Mesendoderm (in vitro differentiated cells): ENCODE data around the gene RBSN.

Experiments used
- DNase-seq: peaks from one replicate; pipeline ENCODE4 v3.0.0; 2013
- H2AK5ac ChIP-seq: 2 replicates; pipeline ENCODE4 v1.6.1; 2013; ENCODE audit warnings: low read length, inconsistent platforms
- H2BK120ac ChIP-seq: 2 replicates; pipeline ENCODE4 v1.6.1; 2013; ENCODE audit warnings: low read depth, mild to moderate bottlenecking, low read length, moderate library complexity, mixed read lengths
- H2BK15ac ChIP-seq: replicated peaks from 2 replicates; pipeline ENCODE4 v1.6.1; 2013; ENCODE audit warnings: low read depth, mild to moderate bottlenecking, moderate library complexity
- H2BK5ac ChIP-seq: 2 replicates; pipeline ENCODE4 v1.6.1; 2013; ENCODE audit warnings: low read length, inconsistent platforms
- H3K18ac ChIP-seq: 2 replicates; pipeline ENCODE4 v1.6.1; 2013; ENCODE audit warnings: mild to moderate bottlenecking, low read length, mixed read lengths
- H3K23ac ChIP-seq: one replicate; pipeline ENCODE4 v1.6.1; 2013; ENCODE audit warnings: low read length
- H3K27ac ChIP-seq: 2 replicates; pipeline ENCODE4 v1.5.1; 2013; ENCODE audit warnings: low read depth, mild to moderate bottlenecking, inconsistent platforms, low read length, moderate library complexity
- H3K27me3 ChIP-seq: 2 replicates; pipeline ENCODE4 v1.6.1; 2013; ENCODE audit warnings: low read length, control low read depth, mild to moderate bottlenecking, inconsistent platforms; ENCODE audit not compliant: insufficient read depth, poor library complexity
- H3K36me3 ChIP-seq: 2 replicates; pipeline ENCODE4 v1.6.1; 2013; ENCODE audit warnings: low read length, inconsistent platforms; ENCODE audit not compliant: control insufficient read depth, insufficient read depth
- H3K4ac ChIP-seq: one replicate; pipeline ENCODE4 v1.6.1; 2013; ENCODE audit warnings: low read depth, mild to moderate bottlenecking, low read length, moderate library complexity
- H3K4me1 ChIP-seq: 2 replicates; pipeline ENCODE4 v1.6.1; 2013; ENCODE audit warnings: low read depth, low read length, inconsistent platforms; ENCODE audit not compliant: control insufficient read depth
- H3K4me2 ChIP-seq: 2 replicates; pipeline ENCODE4 v1.6.1; 2013; ENCODE audit warnings: low read length
- H3K4me3 ChIP-seq: 2 replicates; pipeline ENCODE4 v1.5.1; 2013; ENCODE audit warnings: mild to moderate bottlenecking, low read length
- H3K56ac ChIP-seq: one replicate; pipeline ENCODE4 v1.6.1; 2013; ENCODE audit warnings: low read length
- H3K79me1 ChIP-seq: 2 replicates; pipeline ENCODE4 v1.6.1; 2013; ENCODE audit warnings: low read length, inconsistent platforms
- H3K79me2 ChIP-seq: 2 replicates; pipeline ENCODE4 v1.6.1; 2013; ENCODE audit warnings: mild to moderate bottlenecking, low read length; ENCODE audit not compliant: control insufficient read depth, insufficient read depth
- H3K9ac ChIP-seq: 2 replicates; pipeline ENCODE4 v1.6.1; 2013; ENCODE audit warnings: low read length, inconsistent platforms
- H4K5ac ChIP-seq: one replicate; pipeline ENCODE4 v1.6.1; 2013; ENCODE audit warnings: low read length
- H4K8ac ChIP-seq: one replicate; pipeline ENCODE4 v1.6.1; 2013; ENCODE audit warnings: low read depth, mild to moderate bottlenecking, control low read depth, low read length, moderate library complexity
- WGBS: extraction: QIAGEN DNeasy Blood & Tissue Kit; methylation state at CpG from one replicate; pipeline ENCODE4 v1.1.7; 2013; ENCODE audit warnings: low lambda C conversion rate, missing lambda C conversion rate; ENCODE audit not compliant: insufficient coverage; ENCODE audit errors: extremely low coverage; 5-methylcytosine and 5-hydroxymethylcytosine counted together

Gene RBSN

DNA sequence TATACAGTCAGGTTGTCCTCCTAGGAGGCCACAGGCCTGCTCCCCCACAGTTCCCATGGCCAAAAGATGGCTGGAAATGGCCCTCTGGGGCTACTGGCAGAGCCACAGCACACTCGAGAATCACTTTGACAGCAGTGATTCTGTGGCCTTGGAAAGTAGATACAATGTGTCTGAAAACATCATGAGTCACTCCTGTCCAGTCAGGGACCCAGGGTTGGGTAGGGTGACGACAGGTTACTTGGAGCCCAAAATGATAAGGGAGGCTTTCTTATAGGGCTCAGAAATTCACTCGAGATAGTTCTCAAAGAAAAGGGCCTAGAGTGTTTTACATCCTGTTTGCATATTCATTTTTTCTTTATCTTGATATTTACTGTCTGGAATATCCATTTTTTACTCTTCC lies 58.1 kb downstream of the RBSN start:
- Histone ChIP-seq H3K79me1 (no peaks in the 10 kb centered on the region), H4K5ac (no peak overlapping the region), H3K56ac (no peak overlapping the region), H3K4me2 (no peak overlapping the region), H2BK5ac (no peak overlapping the region), H4K8ac (no peak overlapping the region), H3K4me1 (no peaks in the 10 kb centered on the region), H2BK15ac (no peak overlapping the region), H3K4ac (no peak overlapping the region), H2AK5ac (no peak overlapping the region), H3K23ac (no peak overlapping the region), H3K79me2 (no peaks in the 10 kb centered on the region), H3K4me3 (no peak overlapping the region), H3K36me3 (peaks cover 29% of the 10 kb centered on the region), H3K27me3 (no peaks in the 10 kb centered on the region), H3K27ac (no peak overlapping the region), H2BK120ac (no peak overlapping the region), H3K9ac (no peak overlapping the region), H3K18ac (no peak overlapping the region)
- DNase-seq: no peak
- WGBS: no CpG with 5 or more reads among the region's 3 CpGs

DNA sequence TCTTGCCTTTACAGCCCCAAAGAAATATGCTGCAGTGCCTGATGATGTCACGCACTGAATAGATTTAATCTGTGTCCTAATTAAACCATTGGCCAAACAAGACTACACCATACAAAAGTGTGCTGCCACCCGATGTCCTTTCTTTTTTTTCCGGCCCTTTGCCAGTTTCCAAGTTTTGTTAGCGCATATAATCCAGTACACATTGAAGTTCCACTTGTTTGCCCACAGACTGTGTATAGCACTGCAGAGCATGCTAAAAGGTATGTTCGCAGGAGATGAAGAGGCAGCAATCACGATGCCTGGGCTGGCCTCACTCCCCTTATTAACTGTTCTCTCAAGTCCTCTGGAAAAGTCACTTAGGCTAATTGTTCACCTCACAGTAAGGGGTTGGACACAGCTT lies 60.6 kb downstream of the RBSN start:
- Histone ChIP-seq H2BK120ac (no peak overlapping the region), H3K27ac (no peak overlapping the region), H4K5ac (no peak overlapping the region), H3K23ac (no peak overlapping the region), H3K4me3 (no peak overlapping the region), H3K18ac (no peak overlapping the region), H3K9ac (no peak overlapping the region), H3K56ac (no peak overlapping the region), H3K4ac (no peak overlapping the region), H4K8ac (no peak overlapping the region), H2BK5ac (no peak overlapping the region), H2AK5ac (no peak overlapping the region), H3K4me1 (no peaks in the 10 kb centered on the region), H2BK15ac (no peak overlapping the region), H3K4me2 (no peak overlapping the region), H3K36me3 (peaks cover 23% of the 10 kb centered on the region), H3K27me3 (no peaks in the 10 kb centered on the region), H3K79me1 (no peaks in the 10 kb centered on the region), H3K79me2 (no peaks in the 10 kb centered on the region)
- DNase-seq: no peak
- no CpG with 5 or more reads among the region's 6 CpGs for WGBS

GRCh38 chr3:15033103-15033502 lies 65.8 kb downstream of the RBSN start:
- H2BK15ac ChIP-seq: no peak overlapping the region
- H2AK5ac ChIP-seq: no peak overlapping the region
- no peak overlapping the region for H2BK5ac ChIP-seq
- H3K56ac ChIP-seq: no peak overlapping the region
- no peaks in the 10 kb centered on the region for H3K79me2 ChIP-seq
- H2BK120ac ChIP-seq: no peak overlapping the region
- H3K4me2 ChIP-seq: no peak overlapping the region
- no peak overlapping the region for H3K4me3 ChIP-seq
- no CpG with 5 or more reads among the region's 3 CpGs for WGBS
- no peaks in the 10 kb centered on the region for H3K27me3 ChIP-seq
- no peak overlapping the region for H3K9ac ChIP-seq
- no peaks in the 10 kb centered on the region for H3K4me1 ChIP-seq
- H3K4ac ChIP-seq: no peak overlapping the region
- DNase-seq: no peak
- peaks cover 23% of the 10 kb centered on the region for H3K36me3 ChIP-seq
- H3K27ac ChIP-seq: no peak overlapping the region
- H4K5ac ChIP-seq: no peak overlapping the region
- H4K8ac ChIP-seq: no peak overlapping the region
- H3K18ac ChIP-seq: no peak overlapping the region
- H3K23ac ChIP-seq: no peak overlapping the region
- H3K79me1 ChIP-seq: no peaks in the 10 kb centered on the region

DNA sequence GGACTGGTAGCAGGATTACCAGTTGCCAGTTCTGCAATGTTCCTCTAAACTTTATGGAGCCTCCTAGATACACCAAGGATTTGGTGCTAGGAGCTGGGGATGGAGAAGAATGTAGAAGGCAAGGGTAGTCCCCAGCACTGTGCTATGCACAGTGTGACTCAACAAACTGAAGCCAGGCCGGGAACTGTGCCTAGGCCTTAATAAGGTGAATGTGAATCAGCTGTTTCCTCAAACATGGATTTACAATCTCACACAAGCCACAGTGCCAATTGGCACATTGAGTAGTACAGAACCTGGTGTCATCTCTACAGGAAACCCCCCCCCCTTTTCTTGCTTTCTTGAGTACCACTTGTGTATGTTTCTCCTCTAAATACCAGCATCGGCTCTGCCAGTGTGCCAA lies 66.3 kb downstream of the RBSN start:
- Histone ChIP-seq H3K18ac (no peak overlapping the region), H3K36me3 (peaks cover 22% of the 10 kb centered on the region), H3K79me1 (no peaks in the 10 kb centered on the region), H3K23ac (no peak overlapping the region), H2BK120ac (no peak overlapping the region), H3K79me2 (no peaks in the 10 kb centered on the region), H3K4me2 (no peak overlapping the region), H3K4me3 (no peak overlapping the region), H3K56ac (no peak overlapping the region), H3K27me3 (no peaks in the 10 kb centered on the region), H3K9ac (no peak overlapping the region), H2AK5ac (no peak overlapping the region), H2BK15ac (no peak overlapping the region), H4K8ac (no peak overlapping the region), H2BK5ac (no peak overlapping the region), H4K5ac (no peak overlapping the region), H3K4me1 (no peaks in the 10 kb centered on the region), H3K27ac (no peak overlapping the region), H3K4ac (no peak overlapping the region)
- no CpG with 5 or more reads among the region's 2 CpGs for WGBS
- no peak for DNase-seq

DNA sequence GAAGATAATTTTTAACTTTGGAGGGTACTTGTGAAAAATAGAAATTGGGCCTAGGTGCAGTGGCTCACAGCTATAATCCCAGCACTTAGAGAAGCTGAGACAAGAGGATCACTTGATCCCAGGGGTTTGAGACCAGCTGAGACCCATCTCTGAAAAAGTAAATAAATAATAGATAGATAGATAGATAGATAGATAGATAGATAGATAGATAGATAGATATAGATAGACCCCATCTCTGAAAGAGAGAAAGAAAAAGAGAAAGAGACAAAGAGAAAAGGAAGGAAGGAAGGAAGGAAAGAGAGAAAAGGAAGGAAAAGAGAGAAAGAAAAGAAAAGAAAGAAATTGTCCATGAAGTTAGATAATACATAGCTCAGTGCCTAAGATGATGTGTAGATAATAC lies 69.3 kb downstream of the RBSN start:
- Histone ChIP-seq H3K27me3 (no peaks in the 10 kb centered on the region), H4K5ac (no peak overlapping the region), H3K79me1 (no peaks in the 10 kb centered on the region), H3K79me2 (no peaks in the 10 kb centered on the region), H4K8ac (no peak overlapping the region), H2BK15ac (no peak overlapping the region), H3K9ac (no peak overlapping the region), H2BK5ac (no peak overlapping the region), H2BK120ac (no peak overlapping the region), H3K18ac (no peak overlapping the region), H3K23ac (no peak overlapping the region), H3K27ac (no peak overlapping the region), H3K36me3 (peaks cover 21% of the 10 kb centered on the region), H3K4me2 (no peak overlapping the region), H3K56ac (no peak overlapping the region), H3K4me1 (no peaks in the 10 kb centered on the region), H3K4me3 (no peak overlapping the region), H2AK5ac (no peak overlapping the region), H3K4ac (no peak overlapping the region)
- no peak for DNase-seq

DNA sequence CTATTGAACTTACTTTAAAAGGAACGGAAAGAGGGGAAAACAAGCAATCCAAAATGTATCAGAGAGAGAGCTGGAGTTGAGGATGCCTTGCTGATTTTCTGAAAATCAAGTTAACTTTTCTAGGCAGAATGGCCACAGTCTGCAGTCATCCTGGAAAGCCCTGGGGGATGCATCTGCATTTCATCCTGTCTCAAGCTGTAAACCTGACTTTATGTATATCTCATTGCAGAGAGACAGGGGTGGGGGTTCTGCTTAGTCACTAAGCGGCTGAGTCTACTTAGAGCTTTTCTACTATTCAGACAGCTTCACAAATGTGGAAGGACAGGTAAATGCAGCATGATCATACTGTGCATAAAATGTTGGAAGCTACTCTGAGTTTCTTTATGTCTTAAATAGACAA lies 75.2 kb downstream of the RBSN start:
- Histone ChIP-seq H4K8ac (no peak overlapping the region), H3K4me2 (no peak overlapping the region), H3K23ac (no peak overlapping the region), H3K4me1 (no peaks in the 10 kb centered on the region), H3K36me3 (peaks cover 18% of the 10 kb centered on the region), H3K27ac (no peak overlapping the region), H3K4me3 (no peak overlapping the region), H3K56ac (no peak overlapping the region), H3K18ac (no peak overlapping the region), H2BK5ac (no peak overlapping the region), H3K9ac (no peak overlapping the region), H2BK15ac (no peak overlapping the region), H3K4ac (no peak overlapping the region), H2AK5ac (no peak overlapping the region), H3K79me2 (no peaks in the 10 kb centered on the region), H2BK120ac (no peak overlapping the region), H4K5ac (no peak overlapping the region), H3K27me3 (no peaks in the 10 kb centered on the region), H3K79me1 (no peaks in the 10 kb centered on the region)
- DNase-seq: no peak
- WGBS: no CpG with 5 or more reads among the region's 2 CpGs
